GM21515 (cell line): ENCODE measurements around the gene SETD2.
"Not testable (repeated sequence)": the region's sequence is repeated elsewhere in the genome, so short reads cannot be mapped to it uniquely, and the experiment has no call there.

Experiments used
- ATAC-seq: cut with Tn5 transposase; IDR thresholded peaks from one replicate; pipeline ENCODE4 v1.9.1; 2021; ENCODE audit not compliant: unreplicated experiment

The SETD2 gene

GRCh38 chr3:47102081-47102600 lies 61.8 kb downstream of the SETD2 start:
- ATAC-seq: no peak

- no peak for ATAC-seq
Measured at GRCh38 chr3:47098910-47099309, 65.0 kb downstream of the SETD2 start.

- ATAC-seq: no peak
Measured at GRCh38 chr3:47097864-47098263, 66.0 kb downstream of the SETD2 start.

GRCh38 chr3:47096959-47097358 lies 67.0 kb downstream of the SETD2 start:
- ATAC-seq: no peak

- no peak for ATAC-seq
Measured at GRCh38 chr3:47092090-47092489, 71.8 kb downstream of the SETD2 start.

GRCh38 chr3:47089630-47090029 lies 74.3 kb downstream of the SETD2 start:
- no peak for ATAC-seq

- ATAC-seq: no peak
Measured at GRCh38 chr3:47086071-47086470, 77.8 kb downstream of the SETD2 start.

GRCh38 chr3:47083786-47084185 lies 80.1 kb downstream of the SETD2 start:
- no peak for ATAC-seq

GRCh38 chr3:47082519-47082918 lies 81.4 kb downstream of the SETD2 start:
- ATAC-seq: peak; percentile 51

GRCh38 chr3:47079432-47079831 lies 84.5 kb downstream of the SETD2 start:
- no peak for ATAC-seq

- no peak for ATAC-seq
Measured at GRCh38 chr3:47073685-47074084, 90.2 kb downstream of the SETD2 start.

GRCh38 chr3:47070770-47071169 lies 93.1 kb downstream of the SETD2 start:
- ATAC-seq: no peak

- not testable (repeated sequence) for ATAC-seq
Measured at GRCh38 chr3:47066259-47066658, 97.7 kb downstream of the SETD2 start.

- ATAC-seq: no peak
Measured at GRCh38 chr3:47065681-47066080, 98.2 kb downstream of the SETD2 start.

GRCh38 chr3:47065058-47065457 lies 98.9 kb downstream of the SETD2 start:
- ATAC-seq: no peak

GRCh38 chr3:47057212-47057671 lies 106.7 kb downstream of the SETD2 start:
- ATAC-seq: no peak

GRCh38 chr3:47056705-47057104 lies 107.2 kb downstream of the SETD2 start:
- no peak for ATAC-seq

GRCh38 chr3:47054412-47054811 lies 109.5 kb downstream of the SETD2 start:
- ATAC-seq: no peak

- ATAC-seq: no peak
Measured at GRCh38 chr3:47047673-47048072, 116.2 kb downstream of the SETD2 start.

- no peak for ATAC-seq
Measured at GRCh38 chr3:47047069-47047468, 116.8 kb downstream of the SETD2 start.

GRCh38 chr3:47042231-47042791 lies 121.6 kb downstream of the SETD2 start:
- no peak for ATAC-seq

GRCh38 chr3:47041114-47041513 lies 122.8 kb downstream of the SETD2 start:
- no peak for ATAC-seq

GRCh38 chr3:47037302-47037701 lies 126.6 kb downstream of the SETD2 start:
- not testable (repeated sequence) for ATAC-seq
